Erythroblast (primary cell): ENCODE measurements around the gene GRIN3B.

Source experiments
- GATA1 ChIP-seq: IDR thresholded peaks from 2 replicates; pipeline ENCODE4 v1.6.1; 2011; ENCODE audit warnings: low read depth, mild to moderate bottlenecking, control low read depth, low read length, moderate library complexity
- POLR2A ChIP-seq: IDR thresholded peaks from 2 replicates; pipeline ENCODE4 v1.6.1; 2011; ENCODE audit warnings: mild to moderate bottlenecking, low read length

GRCh38 chr19:1042689-1043511, 42.7 kb downstream of the GRIN3B start:
- TF ChIP-seq POLR2A (no peak), GATA1 (no peak)
